Activated T-cell treated with anti-CD3 and anti-CD28 coated beads for 4 hours (primary cell): ENCODE results near the gene POLR3GL.
A peak's percentile ranks its signal among the peaks of the same experiment; 100 is the strongest.

Experiments used
- DNase-seq: peaks from one replicate; pipeline ENCODE4 v3.0.0-alpha.2; 2020

Gene POLR3GL

DNA sequence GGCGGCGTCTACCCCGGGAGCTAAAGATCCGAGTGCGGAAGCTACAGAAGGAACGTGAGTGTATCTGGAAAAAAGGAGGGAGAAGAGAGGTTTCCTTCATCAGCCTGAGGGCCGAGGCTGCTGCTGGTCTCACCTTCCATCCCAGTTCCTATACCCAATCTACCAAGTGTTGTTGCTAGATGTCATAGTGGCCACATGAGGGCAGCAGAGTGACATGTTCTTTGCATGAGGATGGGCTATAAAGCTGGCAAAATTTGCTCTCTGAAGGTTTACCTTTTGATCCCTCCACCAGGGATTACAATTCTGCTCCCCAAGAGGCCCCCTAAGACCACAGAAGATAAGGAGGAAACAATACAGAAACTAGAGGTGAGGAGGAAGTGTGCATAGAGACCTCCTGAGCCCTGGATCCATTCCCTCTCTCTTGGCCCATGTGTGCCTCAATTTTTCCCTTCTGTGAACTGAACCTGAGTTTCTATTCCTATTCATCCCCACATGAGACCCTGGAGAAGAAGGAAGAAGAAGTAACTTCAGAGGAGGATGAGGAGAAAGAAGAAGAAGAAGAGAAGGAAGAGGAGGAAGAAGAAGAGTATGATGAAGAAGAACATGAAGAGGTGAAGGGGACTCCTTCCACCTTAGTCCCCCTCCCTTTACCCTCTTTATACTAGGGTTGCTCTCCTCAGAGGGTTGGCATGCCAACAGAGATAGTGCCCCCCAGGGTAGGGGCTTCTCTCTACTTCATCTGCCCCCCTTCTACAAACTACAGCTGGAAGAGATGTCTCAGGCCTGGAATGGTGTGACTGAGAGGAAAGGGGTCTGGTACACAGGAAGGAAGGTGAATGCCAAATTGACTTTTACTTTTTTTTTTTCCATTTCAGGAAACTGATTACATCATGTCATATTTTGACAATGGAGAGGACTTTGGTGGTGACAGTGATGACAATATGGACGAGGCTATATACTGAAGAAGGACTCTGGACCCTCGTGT is 13.3 kb downstream of the POLR3GL start:
- DNase-seq: peak; percentile 60

DNA sequence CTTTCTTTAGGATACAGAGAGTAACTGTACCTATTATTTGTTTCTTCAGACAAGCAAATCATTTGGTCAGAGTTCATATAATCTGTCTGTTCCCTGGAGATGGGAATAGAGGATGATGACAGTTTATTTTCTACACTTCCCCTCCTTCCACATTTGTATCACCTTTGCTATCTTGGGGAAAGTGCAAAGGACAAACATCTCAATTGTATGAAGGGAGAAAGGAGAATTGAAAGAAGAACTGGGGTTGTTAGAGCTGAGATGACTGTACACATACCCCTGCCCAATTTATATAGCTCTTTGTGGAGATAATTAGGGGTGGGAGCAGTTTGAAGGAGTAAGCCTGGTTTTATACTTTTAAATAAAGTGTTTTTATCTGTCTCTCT is 14.0 kb downstream of the POLR3GL start:
- DNase-seq: no peak

DNA sequence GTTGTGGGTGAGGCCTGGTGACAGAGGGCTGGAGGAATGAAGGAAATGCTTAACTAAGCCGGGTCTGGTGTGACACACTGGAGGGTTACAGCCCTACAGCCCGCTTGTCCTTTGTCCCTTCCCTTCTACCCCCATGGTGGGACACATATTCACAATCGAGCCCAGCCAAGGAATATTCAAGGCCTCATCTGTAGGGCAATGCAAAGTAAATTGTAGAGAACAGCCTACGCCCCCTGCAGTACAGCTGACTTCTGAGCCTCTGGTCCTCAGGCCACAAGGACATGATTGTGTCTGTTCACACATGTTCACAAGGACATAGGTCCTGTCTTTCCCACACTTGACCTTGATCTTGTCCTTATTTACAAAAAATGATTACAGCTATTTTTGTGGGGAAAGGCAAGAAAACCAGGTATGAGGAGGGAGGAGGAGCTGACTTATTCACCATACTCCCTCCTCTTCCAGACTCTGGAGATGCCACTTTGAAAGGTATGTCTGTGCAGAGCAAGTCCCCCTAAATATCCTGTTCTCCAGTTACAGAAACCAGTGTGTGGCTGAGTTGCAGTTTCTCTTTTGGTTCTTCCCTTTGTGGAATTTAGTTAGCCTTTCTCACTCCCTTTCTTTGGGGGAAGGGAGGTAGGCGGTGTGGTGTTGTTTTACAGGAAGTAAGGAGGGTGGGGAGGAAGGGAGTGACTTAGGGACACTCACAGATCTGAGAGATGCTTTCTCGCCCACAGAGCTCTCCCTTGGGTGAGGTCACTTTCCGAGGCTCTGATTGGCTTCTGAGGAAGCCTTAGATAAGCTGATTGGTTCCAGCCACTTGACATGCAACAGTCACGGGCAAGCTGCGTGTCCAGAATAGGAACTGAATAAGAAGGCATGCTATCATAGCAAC is 14.6 kb downstream of the POLR3GL start:
- DNase-seq: peak; percentile 63

DNA sequence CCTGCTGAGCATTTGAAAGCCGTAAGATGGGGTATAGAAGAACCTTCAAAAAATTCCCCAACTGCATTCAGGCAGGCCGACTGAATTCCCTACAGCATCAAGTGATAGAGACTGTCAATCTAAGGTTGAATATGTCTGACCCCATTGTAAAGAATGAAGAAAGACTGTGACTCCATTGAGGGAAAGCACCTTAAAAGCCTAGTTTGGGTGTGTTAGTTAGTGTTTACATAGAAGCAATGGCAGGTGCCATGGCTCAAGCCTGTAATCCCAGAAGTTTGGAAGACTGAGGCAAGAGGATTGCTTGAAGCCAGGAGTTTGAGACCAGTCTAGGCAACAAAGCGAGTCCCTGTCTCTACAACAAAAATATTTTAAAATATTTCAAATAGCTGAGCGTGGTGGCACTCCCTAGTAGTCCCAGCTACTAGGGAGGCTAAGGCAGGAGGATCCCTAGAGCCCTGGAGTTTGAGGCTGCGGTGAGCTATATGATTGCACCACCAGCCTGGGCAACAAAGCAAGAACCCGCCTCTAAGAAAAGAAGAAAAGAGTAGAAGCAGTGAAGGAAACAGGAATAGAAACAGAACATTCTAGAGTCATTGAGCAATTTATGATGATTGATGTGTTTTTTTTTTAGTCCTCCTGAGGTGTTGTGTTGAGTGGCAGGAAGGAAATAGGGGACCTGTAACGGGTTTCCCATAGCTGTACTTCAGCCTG is 15.4 kb downstream of the POLR3GL start:
- no peak for DNase-seq

DNA sequence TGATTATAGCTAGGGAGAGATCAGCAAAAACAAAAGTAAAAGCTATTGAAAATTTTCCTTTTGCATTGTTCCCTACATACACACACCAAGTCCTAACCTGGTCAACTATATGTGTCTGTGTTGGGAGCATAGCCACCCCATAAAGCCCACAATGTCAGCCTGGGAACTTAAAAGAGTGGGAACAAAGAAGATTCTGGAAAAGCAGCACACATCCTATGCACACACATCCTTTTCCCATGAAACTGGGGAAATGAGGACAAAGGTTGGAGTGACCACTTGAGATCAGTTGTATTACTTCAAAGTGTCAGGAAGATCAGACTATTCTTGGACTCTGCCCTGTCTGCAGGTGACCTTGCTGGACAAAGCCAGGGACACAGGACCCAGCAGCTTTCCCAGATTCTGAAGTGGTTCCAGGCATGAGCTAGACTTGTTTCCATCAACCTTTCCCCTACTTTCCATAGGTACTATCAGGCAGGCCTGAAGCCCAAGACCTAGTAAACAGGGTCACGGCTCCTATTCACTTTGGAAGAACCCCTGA is 16.0 kb downstream of the POLR3GL start:
- DNase-seq: no peak

DNA sequence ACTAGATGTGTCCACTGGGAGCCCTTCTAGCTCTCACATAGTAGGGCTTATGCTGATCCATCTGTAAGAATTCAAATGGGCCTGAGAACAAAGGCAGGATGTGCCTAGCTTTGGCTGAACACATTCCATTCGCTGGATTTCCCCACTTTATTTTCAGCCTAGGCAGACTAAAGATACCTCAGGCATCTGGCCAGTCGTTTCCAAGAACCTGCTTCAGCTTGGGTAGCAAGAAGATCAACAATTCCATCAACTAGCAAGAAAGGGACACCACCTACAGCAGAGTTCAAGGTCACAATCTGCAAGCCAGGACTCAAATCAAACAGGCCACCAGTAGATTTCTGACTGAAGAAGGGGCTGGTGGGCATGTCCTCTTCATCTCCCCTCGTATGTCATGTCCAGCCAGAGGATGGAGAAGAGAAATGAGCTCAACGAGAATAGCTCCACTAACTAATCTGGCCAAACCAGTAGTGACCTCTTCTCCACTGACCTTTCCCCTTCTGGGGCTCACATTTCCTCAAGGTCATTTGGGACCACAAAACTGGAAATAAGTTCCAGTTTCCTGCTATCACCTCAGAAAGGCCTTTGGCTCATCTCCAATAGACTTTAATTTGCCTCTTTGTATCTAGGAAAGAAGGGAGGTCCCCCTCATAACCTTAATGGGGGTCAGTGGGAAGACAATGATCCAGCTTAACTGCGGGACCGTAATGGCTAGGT is 17.7 kb downstream of the POLR3GL start:
- DNase-seq: no peak

DNA sequence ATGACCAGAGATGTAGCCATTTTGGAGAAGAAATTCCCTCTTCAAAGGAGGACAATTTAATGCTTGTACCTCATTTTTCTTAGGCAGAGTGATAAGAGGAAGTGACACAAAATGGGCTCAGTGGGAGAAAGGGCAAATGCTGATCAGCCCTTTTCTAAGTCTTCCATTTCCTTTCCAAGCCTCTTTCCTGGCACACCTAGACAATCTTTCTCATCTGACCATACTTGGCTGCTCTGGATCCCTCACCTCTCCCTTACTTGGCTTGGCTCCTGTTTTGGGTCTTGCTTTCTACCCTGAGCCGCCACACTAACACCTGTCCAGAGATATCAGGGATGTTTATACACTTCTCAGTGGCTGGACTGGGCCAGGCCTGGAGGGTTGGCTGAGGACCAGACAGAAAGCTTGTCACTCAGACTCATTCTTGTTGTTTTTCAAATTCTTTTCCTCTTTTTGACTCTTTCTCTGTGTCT is 18.8 kb downstream of the POLR3GL start:
- no peak for DNase-seq

DNA sequence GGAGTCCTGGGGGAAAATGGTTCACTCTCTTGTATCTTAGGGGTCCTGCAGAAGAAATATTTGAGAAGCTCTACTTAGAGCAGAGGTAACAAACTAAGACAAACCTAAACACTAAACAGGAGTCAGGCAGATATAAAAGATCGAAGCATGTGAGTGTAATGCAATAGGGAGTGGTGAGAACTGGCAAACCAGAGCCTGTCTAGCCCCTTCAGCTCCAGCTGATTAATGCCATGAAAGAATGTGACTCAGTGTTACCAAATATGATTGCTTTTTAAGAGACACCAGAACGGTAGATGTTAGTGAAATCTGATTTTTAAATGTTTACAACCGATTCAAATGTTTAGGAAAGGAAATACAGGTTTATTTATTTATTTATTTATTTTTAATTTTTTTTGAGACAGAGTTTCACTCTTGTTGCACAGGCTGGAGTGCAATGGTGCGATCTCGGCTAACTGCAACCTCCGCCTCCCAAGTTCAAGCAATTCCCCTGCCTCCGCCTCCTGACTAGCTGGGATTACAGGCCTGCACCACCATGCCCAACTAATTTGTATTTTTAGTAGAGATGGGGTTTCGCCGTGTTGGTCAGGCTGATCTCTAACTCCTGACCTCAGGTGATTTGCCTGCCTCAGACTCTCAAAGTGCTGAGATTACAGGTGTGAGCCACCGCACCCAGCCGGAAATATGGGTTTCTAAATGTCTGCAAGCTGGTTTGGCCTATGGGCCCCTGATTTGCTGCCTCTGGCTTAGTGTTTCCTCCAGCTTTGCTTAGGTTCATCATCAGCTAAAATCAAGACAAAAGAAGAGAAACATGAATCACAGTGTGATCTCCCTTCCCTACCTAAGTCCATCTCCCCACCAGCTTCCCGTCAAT is 19.7 kb downstream of the POLR3GL start:
- no peak for DNase-seq

DNA sequence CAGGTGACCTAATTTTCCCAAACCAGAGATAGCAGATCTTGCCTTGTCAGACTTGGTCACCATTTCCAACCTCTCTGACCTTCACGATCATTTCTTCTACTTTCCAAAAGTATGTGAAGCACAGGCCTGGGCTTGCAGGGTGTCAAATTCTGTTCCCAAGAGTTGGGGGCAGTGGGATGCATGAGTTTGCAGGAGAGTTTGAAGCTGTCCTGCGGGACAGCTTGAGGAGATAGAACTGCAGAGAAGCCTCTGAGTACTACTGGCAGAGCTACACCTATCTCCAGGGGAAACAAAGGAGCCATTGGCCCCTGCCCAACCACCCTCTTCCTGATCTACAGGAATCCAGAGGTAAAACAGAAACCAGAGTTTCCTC is 20.6 kb downstream of the POLR3GL start:
- no peak for DNase-seq

DNA sequence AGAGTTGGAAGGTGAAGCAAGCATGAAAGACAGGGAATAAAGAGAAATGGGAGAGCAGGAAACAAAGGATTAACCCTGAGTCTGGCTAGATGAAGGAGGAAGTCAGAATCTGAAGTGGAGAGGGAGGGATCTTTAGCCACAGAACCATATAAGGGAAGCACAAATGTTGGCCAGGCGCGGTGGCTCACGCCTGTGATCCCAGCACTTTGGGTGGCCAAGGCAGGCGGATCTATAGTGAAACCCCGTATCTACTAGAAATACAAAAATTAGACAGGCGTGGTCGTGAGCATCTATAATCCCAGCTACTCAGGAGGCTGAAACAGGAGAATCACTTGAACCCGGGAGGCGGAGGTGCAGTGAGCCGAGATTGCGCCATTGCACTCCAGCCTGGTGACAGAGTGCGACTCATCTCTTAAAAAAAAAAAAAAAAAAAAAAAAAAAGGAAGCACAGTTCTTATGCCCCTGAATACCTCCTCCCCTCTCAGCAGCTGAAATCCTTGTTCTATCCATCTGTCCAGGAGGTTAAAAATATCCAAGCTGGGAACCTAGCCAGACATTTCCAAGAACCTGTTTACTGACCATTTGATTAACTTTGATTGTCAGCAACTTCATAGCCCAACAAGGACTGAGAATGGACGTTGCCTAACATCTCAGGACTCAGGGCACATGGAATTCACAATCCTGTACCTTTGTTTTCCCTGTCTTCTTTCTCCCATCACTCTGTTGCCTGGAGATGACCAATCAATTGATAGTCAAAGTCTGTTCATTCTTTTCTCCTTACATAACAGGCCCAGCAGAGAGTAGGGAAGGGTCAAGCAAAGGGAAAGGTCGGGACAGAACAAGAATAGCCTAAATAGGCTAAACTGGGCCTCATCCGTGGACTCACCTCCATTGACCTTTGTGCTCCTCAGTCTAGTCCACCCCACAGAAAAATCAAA is 21.3 kb downstream of the POLR3GL start:
- DNase-seq: no peak

DNA sequence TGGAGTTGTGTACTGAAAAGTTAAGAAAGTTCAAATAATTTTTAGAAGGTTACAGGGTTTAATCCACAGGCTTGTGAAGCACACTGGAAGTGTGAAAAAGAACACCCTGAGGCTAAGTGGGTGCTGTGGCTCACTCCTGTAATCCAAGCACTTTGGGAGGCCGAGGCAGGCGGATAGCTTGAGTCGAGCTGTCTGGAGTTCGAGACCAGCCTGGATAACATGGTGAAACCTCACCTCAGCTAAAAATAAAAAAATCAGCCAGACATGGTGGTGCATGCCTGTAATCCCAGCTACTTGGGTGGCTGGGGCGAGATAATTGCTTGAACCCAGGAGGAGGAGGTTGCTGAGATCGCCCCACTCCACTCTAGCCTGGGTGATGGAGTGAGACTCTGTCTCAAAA is 22.1 kb downstream of the POLR3GL start:
- no peak for DNase-seq

DNA sequence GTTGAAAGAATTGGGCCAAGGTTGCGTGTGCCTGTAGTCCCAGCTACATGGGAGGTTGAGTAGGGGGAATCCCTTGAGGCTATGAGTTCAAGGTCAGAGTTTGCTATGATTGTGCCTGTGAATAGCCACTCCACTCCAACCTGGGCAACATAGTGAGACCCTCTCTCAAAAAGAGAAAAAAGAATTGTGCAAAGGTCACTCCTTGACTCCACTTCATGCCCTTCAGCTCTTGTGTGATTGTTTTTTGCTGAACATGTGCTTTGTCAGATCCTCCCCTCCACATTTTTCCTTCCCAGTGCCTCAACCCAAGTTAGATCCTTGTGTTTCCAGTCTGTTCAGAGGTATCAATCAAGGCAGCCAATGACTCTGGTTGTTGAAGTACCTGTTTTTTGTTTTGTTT is 23.4 kb downstream of the POLR3GL start:
- DNase-seq: no peak

DNA sequence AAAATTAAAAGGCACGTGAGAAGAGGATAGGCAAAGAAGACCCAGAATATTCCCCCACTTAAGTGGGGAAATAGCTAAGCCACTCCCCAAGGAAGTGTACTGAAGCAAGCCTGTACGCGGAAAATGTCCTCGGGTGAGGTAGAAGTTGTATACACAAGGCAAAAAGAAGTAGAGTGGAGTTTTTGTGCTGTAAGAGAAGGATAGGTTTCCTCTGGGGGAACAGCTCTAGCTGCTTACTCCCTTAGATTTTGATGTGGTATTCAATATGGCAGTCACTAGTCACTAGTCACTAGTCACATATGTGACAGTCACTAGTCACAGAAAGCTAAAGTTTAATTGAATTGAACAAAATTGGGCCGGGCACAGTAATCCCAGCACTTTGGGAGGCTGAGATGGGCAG is 24.3 kb downstream of the POLR3GL start:
- DNase-seq: no peak

DNA sequence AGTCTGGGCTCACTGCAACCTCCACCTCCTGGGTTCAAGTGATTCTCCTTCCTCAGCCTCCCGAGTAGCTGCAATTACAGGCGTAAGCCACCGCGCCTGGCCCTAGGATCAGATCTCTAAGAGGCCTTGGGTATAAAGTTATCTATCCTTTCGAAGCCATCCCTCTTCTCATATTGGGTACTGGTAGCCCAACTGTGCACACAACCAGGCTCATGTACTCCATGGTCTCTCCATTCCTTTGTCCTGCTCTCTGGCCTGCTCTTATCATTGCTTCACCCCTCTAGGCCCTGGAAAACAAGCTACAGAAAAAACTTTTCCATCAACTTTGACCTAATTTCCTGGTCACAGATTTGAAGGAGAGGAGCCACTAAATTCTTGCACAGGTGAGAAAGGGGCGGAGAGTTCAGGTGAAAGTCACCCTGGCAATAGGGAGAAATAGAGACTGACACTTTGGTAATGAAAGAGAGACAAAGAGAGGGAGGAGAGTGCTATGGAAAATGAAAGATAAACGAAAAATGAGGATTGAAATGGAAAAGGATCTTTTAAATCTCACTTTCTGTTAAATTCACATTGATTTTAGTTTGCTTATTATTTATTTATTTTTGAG is 25.9 kb downstream of the POLR3GL start:
- no peak for DNase-seq

DNA sequence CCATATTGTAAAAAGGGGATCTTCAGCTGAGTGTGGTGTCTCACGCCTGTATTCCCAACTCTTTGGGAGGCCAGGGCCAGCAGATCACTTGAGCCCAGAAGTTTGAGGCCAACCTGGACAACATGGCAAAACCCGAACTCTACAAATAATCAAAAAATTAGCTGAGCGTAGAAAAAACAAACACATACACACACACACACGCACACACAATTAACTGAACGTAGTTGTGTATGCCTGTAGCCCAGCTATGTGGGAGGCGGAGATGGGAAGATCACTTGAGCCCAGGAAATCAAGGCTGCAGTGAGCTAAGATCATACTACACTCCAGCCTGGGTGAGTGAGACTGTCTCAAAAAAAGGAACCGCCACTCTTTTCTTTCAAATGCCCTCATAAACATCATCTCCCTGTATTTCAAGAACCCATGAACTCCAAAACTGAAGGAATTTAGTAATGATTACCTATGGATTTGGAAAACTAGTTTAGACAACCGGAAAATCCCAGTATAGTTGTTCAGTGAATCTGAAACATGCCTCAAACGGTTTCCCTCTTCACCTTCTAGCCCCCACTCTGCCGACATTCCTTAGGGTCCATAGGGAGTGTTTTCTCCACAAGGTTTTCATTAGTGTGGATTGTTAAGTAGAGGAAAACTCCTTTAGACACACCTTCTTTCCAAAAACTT is 27.4 kb downstream of the POLR3GL start:
- no peak for DNase-seq

DNA sequence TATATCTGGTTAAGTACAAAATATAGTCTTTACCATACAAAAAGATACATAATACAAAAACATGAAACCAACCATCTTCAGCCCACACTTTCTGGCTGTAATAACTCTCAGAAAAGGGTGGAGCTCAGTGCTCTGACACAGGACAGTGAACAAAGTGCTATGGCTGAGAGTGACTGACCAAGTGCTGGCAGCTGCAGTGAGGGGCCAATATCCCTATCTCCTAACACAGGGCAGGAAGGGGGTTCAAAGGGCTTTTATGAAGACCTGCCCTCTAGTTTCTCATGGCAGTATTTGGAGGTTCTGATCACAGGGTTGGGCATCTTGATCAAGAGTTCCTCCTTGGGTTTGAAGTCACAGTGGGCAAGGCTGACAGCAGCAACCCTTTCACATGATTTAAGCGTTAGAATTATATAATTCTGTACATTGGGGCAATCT is 28.0 kb downstream of the POLR3GL start:
- DNase-seq: no peak

DNA sequence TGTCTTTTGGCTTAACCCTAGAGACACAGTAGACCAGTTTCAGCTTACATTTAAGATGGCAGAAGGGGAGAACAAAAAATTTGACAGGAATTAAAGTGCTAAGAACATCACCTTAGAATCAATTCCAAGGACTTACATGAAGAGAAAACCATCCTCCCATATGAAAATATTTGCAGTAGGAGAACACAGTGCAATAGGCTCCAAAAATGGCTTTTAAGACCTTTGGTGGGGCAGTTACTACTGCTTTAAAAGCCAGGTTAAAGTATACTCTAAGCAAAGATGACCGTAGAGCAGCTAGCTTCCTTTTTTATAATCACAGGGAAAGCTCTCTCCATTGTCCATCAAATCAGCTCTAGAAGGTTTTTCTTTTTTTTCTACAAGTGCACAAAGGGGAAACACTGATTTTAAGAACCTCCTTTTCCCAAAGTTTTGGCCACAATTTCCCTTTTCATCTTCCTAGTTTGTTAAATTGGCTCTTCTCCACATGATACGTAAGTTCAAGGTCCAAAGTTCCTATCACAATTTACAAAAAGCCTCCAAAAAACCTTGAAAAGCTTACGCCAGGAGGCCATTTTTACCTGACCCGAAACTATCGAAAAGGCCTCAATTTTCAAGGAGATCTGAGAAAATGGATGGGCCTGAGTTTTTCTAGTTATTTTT is 28.6 kb downstream of the POLR3GL start:
- no peak for DNase-seq
